ENCODE results near the gene G3BP2. TPM values are rescaled to one million over a fixed set of nuclear protein-coding genes. Genes with fewer than 3 reads are reported as not detected.

Gene G3BP2
- total and polyA plus RNA-seq, 2 of the 13 experiments (the other 11 are each of a cell fraction or from before 2014, with no cell fraction given), result 51.7 to 179 TPM

DNA sequence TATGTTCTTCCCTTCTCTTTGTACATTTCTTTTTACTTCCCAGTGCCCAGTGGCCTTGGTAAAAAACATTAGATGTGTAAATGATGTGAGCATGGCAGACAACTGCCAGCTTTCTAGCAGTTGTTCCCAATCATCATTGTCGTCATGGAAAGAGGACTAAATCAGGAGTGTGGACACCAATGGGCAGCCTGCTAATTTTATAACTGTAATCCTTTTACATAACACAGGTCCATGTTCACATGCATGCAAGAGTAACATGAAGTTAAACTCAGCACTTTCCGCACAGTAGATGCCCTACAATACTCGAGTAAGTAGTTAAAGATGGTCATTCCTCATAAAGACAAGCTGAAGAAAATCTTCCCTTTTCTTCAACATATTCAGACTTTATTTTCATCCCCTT lies 23.4 kb upstream of the G3BP2 start:
- ChIA-PET CTCF (ENCODE audit: low intra/inter-chr PET ratio, low total read pairs) (no interaction called here), POLR2A (no interaction called here)
- H4K20me1 ChIP-seq (ENCODE audit: insufficient read depth, low read length), result no peaks in the 10 kb centered on the region
- intact Hi-C loops (cut with micrococcal nuclease; ENCODE audit: unreplicated experiment), result no loop called here
- no peak overlapping the region for H2AFZ ChIP-seq (ENCODE audit: low read length)
- in situ Hi-C loops (cut with HindIII; ENCODE audit: extremely low pct_ligation_motif_present, low pct_unique_long_range_greater_than_20kb), result no loop called here
- ATAC-seq, result no peak
- H3K9ac ChIP-seq (ENCODE audit: insufficient read depth, low read depth, low read length), result no peak overlapping the region
- H3K4me3 ChIP-seq (replicated peaks in 1 of 3; ENCODE audit: insufficient read depth in 1 of 3, low read depth in 2 of 3, low read length in 3 of 3), result no peak overlapping the region
- H3K9me3 ChIP-seq (ENCODE audit: low read length), result no peaks in the 10 kb centered on the region
- BruUV-seq (replicated peaks), result no TSS peak
- H3K79me2 ChIP-seq (ENCODE audit: insufficient read depth, low read length), result no peaks in the 10 kb centered on the region
- no peak for DNase-seq (ENCODE audit: low spot score)
- peaks cover 1 to 10% of the 10 kb centered on the region in 2 experiments; a peak in 3 of 5 replicates for H3K36me3 ChIP-seq (replicated peaks in 1 of 2; ENCODE audit: control insufficient read depth in 1 of 2, insufficient read depth in 2 of 2, low read length in 2 of 2)
- no peak for FAIRE-seq
- H3K27me3 ChIP-seq (ENCODE audit: control insufficient read depth in 1 of 2, insufficient read depth in 2 of 2, low read length in 2 of 2), result no peaks in the 10 kb centered on the region
- H3K27ac ChIP-seq (ENCODE audit: extremely low read length, insufficient read depth, low read length), result no peak overlapping the region
- WGBS (ENCODE audit: low lambda C conversion rate), result 97% methylated on average over 3 of the region's 3 CpGs
- no peak overlapping the region for H3K4me2 ChIP-seq (ENCODE audit: low read depth, low read length)
- H3K4me1 ChIP-seq (ENCODE audit: insufficient read depth, low read length), result peaks cover 12% of the 10 kb centered on the region
- no peak for TF ChIP-seq ZNF766 (CRISPR knock-in tag; IDR thresholded peaks at IDR 0.05; ENCODE audit: borderline replicate concordance)
- TF ChIP-seq ETV5 (CRISPR knock-in tag; IDR thresholded peaks at IDR 0.05; ENCODE audit: borderline replicate concordance), result no peak
- no peak for TF ChIP-seq ZNF318 (CRISPR knock-in tag; IDR thresholded peaks at IDR 0.05)
- no peak for TF ChIP-seq NR2F1 (CRISPR knock-in tag; IDR thresholded peaks at IDR 0.05)
- no peak for TF ChIP-seq ZNF468 (CRISPR knock-in tag; IDR thresholded peaks at IDR 0.05)
- TF ChIP-seq ZEB1 (IDR thresholded peaks at IDR 0.05; ENCODE audit: insufficient replicate concordance, low read depth), result no peak
- no peak for TF ChIP-seq HOXA9 (CRISPR knock-in tag; IDR thresholded peaks at IDR 0.05; ENCODE audit: borderline replicate concordance)
- no peak for TF ChIP-seq ZNF121 (CRISPR knock-in tag; IDR thresholded peaks at IDR 0.05)
- no peak for TF ChIP-seq ZNF710 (CRISPR knock-in tag; IDR thresholded peaks at IDR 0.05; ENCODE audit: borderline replicate concordance)
- TF ChIP-seq, protein P1, sequence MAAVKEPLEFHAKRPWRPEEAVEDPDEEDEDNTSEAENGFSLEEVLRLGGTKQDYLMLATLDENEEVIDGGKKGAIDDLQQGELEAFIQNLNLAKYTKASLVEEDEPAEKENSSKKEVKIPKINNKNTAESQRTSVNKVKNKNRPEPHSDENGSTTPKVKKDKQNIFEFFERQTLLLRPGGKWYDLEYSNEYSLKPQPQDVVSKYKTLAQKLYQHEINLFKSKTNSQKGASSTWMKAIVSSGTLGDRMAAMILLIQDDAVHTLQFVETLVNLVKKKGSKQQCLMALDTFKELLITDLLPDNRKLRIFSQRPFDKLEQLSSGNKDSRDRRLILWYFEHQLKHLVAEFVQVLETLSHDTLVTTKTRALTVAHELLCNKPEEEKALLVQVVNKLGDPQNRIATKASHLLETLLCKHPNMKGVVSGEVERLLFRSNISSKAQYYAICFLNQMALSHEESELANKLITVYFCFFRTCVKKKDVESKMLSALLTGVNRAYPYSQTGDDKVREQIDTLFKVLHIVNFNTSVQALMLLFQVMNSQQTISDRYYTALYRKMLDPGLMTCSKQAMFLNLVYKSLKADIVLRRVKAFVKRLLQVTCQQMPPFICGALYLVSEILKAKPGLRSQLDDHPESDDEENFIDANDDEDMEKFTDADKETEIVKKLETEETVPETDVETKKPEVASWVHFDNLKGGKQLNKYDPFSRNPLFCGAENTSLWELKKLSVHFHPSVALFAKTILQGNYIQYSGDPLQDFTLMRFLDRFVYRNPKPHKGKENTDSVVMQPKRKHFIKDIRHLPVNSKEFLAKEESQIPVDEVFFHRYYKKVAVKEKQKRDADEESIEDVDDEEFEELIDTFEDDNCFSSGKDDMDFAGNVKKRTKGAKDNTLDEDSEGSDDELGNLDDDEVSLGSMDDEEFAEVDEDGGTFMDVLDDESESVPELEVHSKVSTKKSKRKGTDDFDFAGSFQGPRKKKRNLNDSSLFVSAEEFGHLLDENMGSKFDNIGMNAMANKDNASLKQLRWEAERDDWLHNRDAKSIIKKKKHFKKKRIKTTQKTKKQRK (IDR thresholded peaks at IDR 0.05; ENCODE audit: low read length), result no peak
- TF ChIP-seq ZKSCAN1 (IDR thresholded peaks at IDR 0.05; ENCODE audit: low read length), result no peak

Measured in HepG2 (cell line).